HTERT RPE-1 (cell line): ENCODE measurements around the gene ELP1.

Source experiments
- in situ Hi-C: fragments of 300-500 bp; cut with MboI; formaldehyde crosslinking; loops from 4 replicates; pipeline ENCODE4 v1.14.3; 2020; ENCODE audit warnings: low sequenced_read_pairs

ELP1 gene

GRCh38 chr9:108832179-108832500, 101.8 kb downstream of the ELP1 start:
- in situ Hi-C loops = no loop called here

GRCh38 chr9:108831496-108832178, 102.3 kb downstream of the ELP1 start:
- in situ Hi-C loops = no loop called here

- in situ Hi-C loops = no loop called here
Measured at GRCh38 chr9:108830272-108830671, 103.7 kb downstream of the ELP1 start.

DNA sequence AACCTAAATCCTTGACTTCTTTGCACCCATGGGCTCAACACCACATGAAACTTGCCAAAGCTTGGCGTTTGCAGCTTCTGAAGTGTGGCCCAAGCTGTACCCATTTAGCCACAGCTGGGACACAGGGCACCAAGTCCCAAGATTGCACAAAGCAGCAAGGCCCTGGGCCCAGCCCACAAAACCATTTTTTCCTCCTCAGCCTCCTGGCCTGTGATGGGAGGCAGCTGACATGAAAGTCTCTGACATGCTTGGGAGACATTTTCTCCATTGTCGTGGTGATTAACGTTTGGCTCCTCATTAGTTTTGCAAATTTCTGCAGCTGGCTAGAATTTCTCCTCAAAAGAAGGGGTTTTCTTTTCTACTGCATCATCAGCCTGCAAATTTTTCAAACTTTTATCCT, 110.1 kb downstream of the ELP1 start:
- in situ Hi-C loops = no loop called here
